Measurements from ENCODE around the gene CTDNEP1.

CTDNEP1 gene

DNA sequence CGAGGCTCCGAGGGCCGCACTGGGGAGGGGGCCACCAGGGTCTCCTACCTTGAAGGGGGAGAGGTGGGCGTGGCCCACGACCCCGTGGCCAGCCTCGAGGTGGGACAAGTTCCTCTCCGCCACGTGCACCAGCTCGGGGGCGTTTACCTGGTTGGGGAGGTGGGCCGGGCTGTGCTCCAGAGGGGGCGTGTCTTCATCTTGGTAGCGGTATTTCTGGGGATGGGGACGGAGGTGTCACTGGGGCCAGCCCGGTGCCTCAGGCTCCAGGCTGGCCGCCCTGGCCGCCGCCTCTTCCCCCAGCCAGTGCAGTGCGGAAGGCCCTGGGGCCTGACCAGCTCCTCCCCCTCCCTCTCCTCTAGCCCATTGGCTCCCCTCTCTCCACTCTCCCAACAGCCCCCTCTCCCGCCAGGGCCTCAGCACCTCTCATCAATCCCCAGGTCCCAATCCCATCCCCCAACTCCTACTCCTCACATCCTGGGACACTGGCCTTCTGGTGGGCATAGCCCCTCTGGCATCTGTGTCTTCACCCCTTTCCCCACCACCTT lies 43.4 kb downstream of the CTDNEP1 start:
- Histone ChIP-seq H3K27ac (ENCODE audit: low read depth, low read length) (peak overlapping the region; percentile 6), H3K9ac (ENCODE audit: low read depth, low read length) (no peak overlapping the region), H3K36me3 (ENCODE audit: control insufficient read depth, insufficient read depth, low read length) (peaks cover 10% of the 10 kb centered on the region), H3K4me3 (ENCODE audit: low read depth, low read length) (peak overlapping the region; percentile 51), H3K9me3 (ENCODE audit: control insufficient read depth, insufficient read depth, low read length) (no peaks in the 10 kb centered on the region), H3K27me3 (ENCODE audit: control insufficient read depth, insufficient read depth, low read length) (no peaks in the 10 kb centered on the region), H3K4me1 (ENCODE audit: control insufficient read depth, insufficient read depth, low read length) (peaks cover 33% of the 10 kb centered on the region)

DNA sequence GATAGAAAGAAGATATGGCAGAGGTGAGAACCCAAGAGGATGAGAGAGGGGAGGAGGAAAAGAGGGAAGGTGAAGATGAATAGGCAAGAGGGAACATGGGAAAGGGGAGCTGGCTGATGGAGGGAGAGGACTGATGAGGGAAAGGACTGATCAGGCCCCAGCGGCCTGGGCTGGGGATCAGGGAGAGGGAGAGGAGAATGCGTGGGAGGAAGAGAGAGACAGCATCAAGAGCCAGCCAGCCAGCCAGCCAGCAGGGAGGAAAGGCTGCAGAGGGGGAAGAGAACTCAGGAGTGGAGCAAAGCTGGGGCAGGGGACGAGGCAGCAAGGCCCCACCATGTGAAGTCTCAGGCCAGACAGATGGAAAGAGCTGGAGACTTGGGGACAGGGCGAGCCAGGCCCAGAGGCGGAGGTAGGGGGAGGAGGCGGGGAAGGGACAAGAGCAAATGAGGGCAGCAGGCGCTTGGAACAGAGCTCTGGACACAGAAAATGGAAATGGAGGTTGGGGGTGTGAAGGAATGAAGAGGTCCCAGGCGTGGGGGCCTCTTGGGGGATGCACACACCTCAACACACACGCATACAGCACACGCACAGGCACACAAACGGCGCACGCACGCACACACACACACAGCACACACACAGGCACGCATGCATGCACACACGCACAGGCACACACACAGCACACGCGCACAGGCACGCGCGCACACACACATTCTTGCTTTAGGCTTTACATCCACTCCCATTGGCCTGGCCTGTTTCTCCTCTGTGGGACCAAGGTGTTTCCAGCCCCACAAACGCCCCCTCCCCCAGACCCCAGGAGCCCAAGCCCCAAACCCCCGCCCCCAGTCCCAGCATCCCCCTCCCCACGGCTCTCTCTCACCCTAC lies 44.2 kb downstream of the CTDNEP1 start:
- no peaks in the 10 kb centered on the region for H3K27me3 ChIP-seq (ENCODE audit: control insufficient read depth, insufficient read depth, low read length)
- no peaks in the 10 kb centered on the region for H3K9me3 ChIP-seq (ENCODE audit: control insufficient read depth, insufficient read depth, low read length)
- H3K9ac ChIP-seq (ENCODE audit: low read depth, low read length): no peak overlapping the region
- H3K36me3 ChIP-seq (ENCODE audit: control insufficient read depth, insufficient read depth, low read length): peaks cover 17% of the 10 kb centered on the region
- H3K4me1 ChIP-seq (ENCODE audit: control insufficient read depth, insufficient read depth, low read length): peaks cover 33% of the 10 kb centered on the region
- H3K27ac ChIP-seq (ENCODE audit: low read depth, low read length): no peak overlapping the region
- H3K4me3 ChIP-seq (ENCODE audit: low read depth, low read length): peak overlapping the region; percentile 51; the same call in 1 of the 2 replicates

DNA sequence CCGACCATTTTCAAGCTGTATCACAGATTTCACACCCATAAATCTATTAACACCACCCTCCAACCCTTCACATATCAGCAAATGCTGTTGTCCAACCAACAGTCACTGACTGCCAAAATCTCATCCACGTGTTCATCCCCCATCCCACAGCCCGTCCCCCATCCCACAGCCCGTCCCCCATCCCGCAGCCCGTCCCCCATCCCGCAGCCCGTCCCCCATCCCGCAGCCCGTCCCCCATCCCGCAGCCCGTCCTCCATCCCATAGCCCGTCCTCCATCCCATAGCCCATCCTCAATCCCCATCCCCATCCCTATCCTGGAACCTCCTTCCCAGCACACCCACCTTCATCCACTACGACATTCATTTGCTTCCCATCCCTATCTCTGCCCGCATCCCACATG lies 46.0 kb downstream of the CTDNEP1 start:
- Histone ChIP-seq H3K27ac (ENCODE audit: low read depth, low read length) (peak overlapping the region; percentile 86), H3K4me1 (ENCODE audit: control insufficient read depth, insufficient read depth, low read length) (peaks cover 21% of the 10 kb centered on the region), H3K9ac (ENCODE audit: low read depth, low read length) (no peak overlapping the region)

GRCh38 chr17:7204828-7205461 lies 46.6 kb downstream of the CTDNEP1 start:
- Histone ChIP-seq H3K36me3 (ENCODE audit: control insufficient read depth, insufficient read depth, low read length) (peaks cover 36% of the 10 kb centered on the region), H3K9ac (ENCODE audit: low read depth, low read length) (no peak overlapping the region), H3K4me3 (ENCODE audit: low read depth, low read length) (peak overlapping the region; percentile 66), H3K9me3 (ENCODE audit: control insufficient read depth, insufficient read depth, low read length) (no peaks in the 10 kb centered on the region), H3K27me3 (ENCODE audit: control insufficient read depth, insufficient read depth, low read length) (no peaks in the 10 kb centered on the region), H3K4me1 (ENCODE audit: control insufficient read depth, insufficient read depth, low read length) (peaks cover 14% of the 10 kb centered on the region), H3K27ac (ENCODE audit: low read depth, low read length) (peak overlapping the region; percentile 86)

More for the DNA sequence above, 46.0 kb downstream of the CTDNEP1 start:
- H3K27me3 ChIP-seq (ENCODE audit: control insufficient read depth, insufficient read depth, low read length): no peaks in the 10 kb centered on the region
- no peaks in the 10 kb centered on the region for H3K9me3 ChIP-seq (ENCODE audit: control insufficient read depth, insufficient read depth, low read length)
- peak overlapping the region; percentile 66 for H3K4me3 ChIP-seq (ENCODE audit: low read depth, low read length)
- H3K36me3 ChIP-seq (ENCODE audit: control insufficient read depth, insufficient read depth, low read length): peaks cover 30% of the 10 kb centered on the region

DNA sequence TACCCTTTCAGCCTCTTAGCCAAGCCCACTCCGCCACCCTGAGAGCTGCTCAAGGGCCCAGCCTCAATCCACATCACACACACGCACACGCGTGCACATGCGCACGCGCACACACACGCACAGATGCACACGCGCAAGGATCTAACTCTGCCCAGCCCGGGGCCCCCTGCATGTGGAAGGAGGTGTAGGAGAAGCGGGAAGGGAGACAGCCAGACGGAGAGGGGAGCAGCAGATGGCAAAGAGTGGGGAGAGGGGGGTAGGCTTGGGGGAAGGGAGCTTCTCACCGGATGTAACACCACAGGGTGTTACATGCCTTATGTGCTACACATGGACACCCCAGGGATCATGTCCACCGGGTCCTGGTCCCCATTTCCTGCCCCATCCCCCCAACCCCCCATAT lies 47.2 kb downstream of the CTDNEP1 start:
- Histone ChIP-seq H3K9ac (ENCODE audit: low read depth, low read length) (no peak overlapping the region), H3K4me1 (ENCODE audit: control insufficient read depth, insufficient read depth, low read length) (peaks cover 14% of the 10 kb centered on the region; the same call in 1 of the 2 replicates), H3K36me3 (ENCODE audit: control insufficient read depth, insufficient read depth, low read length) (peaks cover 37% of the 10 kb centered on the region), H3K9me3 (ENCODE audit: control insufficient read depth, insufficient read depth, low read length) (no peaks in the 10 kb centered on the region), H3K4me3 (ENCODE audit: low read depth, low read length) (peak overlapping the region; percentile 66), H3K27me3 (ENCODE audit: control insufficient read depth, insufficient read depth, low read length) (no peaks in the 10 kb centered on the region), H3K27ac (ENCODE audit: low read depth, low read length) (peak overlapping the region; percentile 86)

DNA sequence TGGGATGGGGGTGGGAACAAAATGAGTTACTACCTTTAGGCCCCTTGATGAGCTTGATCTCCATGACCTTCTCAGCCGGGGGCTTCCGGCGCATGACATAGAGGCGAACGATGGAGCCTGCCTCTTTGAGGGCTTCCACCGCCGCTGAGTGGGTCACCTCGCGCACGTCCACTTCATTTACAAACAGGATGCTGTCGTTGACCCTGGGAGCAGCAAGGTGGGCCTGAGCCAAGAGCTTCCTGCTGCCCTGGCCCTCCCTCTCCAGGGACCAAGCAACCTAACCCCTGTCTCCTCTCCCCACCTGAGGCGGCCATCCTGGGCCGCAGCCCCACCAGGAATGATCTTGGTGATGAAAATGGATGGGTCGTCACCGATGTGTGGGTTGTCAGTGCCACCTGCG lies 48.1 kb downstream of the CTDNEP1 start:
- Histone ChIP-seq H3K4me1 (ENCODE audit: control insufficient read depth, insufficient read depth, low read length) (peaks cover 5% of the 10 kb centered on the region; the same call in 1 of the 2 replicates), H3K9ac (ENCODE audit: low read depth, low read length) (no peak overlapping the region), H3K27ac (ENCODE audit: low read depth, low read length) (no peak overlapping the region), H3K27me3 (ENCODE audit: control insufficient read depth, insufficient read depth, low read length) (no peaks in the 10 kb centered on the region), H3K9me3 (ENCODE audit: control insufficient read depth, insufficient read depth, low read length) (no peaks in the 10 kb centered on the region), H3K36me3 (ENCODE audit: control insufficient read depth, insufficient read depth, low read length) (peaks cover 37% of the 10 kb centered on the region), H3K4me3 (ENCODE audit: low read depth, low read length) (no peak overlapping the region)

- Histone ChIP-seq H3K9ac (ENCODE audit: low read depth, low read length) (no peak overlapping the region), H3K4me1 (ENCODE audit: control insufficient read depth, insufficient read depth, low read length) (no peaks in the 10 kb centered on the region), H3K4me3 (ENCODE audit: low read depth, low read length) (no peak overlapping the region), H3K9me3 (ENCODE audit: control insufficient read depth, insufficient read depth, low read length) (no peaks in the 10 kb centered on the region), H3K27me3 (ENCODE audit: control insufficient read depth, insufficient read depth, low read length) (no peaks in the 10 kb centered on the region), H3K36me3 (ENCODE audit: control insufficient read depth, insufficient read depth, low read length) (peaks cover 64% of the 10 kb centered on the region), H3K27ac (ENCODE audit: low read depth, low read length) (no peak overlapping the region)
Observed at GRCh38 chr17:7196651-7197401, 54.7 kb downstream of the CTDNEP1 start.

DNA sequence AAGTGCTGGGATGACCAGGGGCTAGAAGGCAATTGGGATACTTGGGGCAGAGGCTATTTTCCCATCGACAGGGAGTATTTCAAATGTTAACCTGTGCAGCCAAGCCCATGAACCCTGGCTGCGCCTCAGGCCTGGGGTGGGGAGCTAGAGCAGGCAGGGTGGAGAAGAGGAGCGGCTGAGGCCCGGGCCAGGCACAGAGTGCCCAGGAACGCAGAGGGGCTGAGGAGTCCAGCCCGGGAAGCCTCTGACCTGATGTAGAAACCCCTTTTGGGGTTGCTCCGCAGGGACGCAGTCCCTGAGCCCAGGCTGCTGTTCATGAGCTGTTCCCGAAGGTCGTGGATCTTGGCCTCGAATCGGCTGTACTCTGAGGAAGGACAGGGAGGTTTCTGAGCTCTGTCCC lies 55.6 kb downstream of the CTDNEP1 start:
- Histone ChIP-seq H3K9me3 (ENCODE audit: control insufficient read depth, insufficient read depth, low read length) (no peaks in the 10 kb centered on the region), H3K9ac (ENCODE audit: low read depth, low read length) (no peak overlapping the region), H3K4me1 (ENCODE audit: control insufficient read depth, insufficient read depth, low read length) (no peaks in the 10 kb centered on the region), H3K27me3 (ENCODE audit: control insufficient read depth, insufficient read depth, low read length) (no peaks in the 10 kb centered on the region), H3K36me3 (ENCODE audit: control insufficient read depth, insufficient read depth, low read length) (peaks cover 64% of the 10 kb centered on the region), H3K4me3 (ENCODE audit: low read depth, low read length) (no peak overlapping the region), H3K27ac (ENCODE audit: low read depth, low read length) (no peak overlapping the region)

Data from HUES48 (cell line).